Measurements from ENCODE around the gene ARID1B.

DNA sequence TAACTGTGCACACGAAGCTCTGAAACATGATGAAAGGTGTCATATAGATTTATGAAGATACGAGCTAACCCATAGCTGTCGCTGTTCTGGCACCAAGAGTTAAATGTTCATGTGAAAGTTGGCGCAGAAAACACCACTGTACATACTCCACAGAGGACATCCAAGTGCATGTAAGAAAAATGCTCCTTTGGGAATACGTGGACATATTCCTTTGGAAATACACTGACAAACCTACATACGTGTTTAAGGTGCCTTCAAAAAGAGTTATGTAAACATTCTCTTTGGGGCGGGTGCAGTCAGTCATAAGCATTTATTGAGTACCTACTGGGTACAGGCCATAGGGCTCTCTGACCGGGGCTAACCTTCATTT is 723 bp upstream of the ARID1B start:
- TF ChIP-seq, protein P1, sequence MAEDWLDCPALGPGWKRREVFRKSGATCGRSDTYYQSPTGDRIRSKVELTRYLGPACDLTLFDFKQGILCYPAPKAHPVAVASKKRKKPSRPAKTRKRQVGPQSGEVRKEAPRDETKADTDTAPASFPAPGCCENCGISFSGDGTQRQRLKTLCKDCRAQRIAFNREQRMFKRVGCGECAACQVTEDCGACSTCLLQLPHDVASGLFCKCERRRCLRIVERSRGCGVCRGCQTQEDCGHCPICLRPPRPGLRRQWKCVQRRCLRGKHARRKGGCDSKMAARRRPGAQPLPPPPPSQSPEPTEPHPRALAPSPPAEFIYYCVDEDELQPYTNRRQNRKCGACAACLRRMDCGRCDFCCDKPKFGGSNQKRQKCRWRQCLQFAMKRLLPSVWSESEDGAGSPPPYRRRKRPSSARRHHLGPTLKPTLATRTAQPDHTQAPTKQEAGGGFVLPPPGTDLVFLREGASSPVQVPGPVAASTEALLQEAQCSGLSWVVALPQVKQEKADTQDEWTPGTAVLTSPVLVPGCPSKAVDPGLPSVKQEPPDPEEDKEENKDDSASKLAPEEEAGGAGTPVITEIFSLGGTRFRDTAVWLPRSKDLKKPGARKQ (CRISPR knock-in tag; IDR thresholded peaks at IDR 0.05): no peak
- no peak for TF ChIP-seq JUN (IDR thresholded peaks at IDR 0.05; ENCODE audit: borderline replicate concordance, low read depth, low read length)
- TF ChIP-seq JUN (CRISPR knock-in tag; IDR thresholded peaks at IDR 0.05; ENCODE audit: borderline replicate concordance): no peak
- no peak for TF ChIP-seq NR2C2 (CRISPR knock-in tag; IDR thresholded peaks at IDR 0.05)
- TF ChIP-seq NR2C2 (tag; IDR thresholded peaks at IDR 0.05): 0 out of 2 replicates have a peak, but pooled peaks have one; percentile 23
- TF ChIP-seq, protein P2, sequence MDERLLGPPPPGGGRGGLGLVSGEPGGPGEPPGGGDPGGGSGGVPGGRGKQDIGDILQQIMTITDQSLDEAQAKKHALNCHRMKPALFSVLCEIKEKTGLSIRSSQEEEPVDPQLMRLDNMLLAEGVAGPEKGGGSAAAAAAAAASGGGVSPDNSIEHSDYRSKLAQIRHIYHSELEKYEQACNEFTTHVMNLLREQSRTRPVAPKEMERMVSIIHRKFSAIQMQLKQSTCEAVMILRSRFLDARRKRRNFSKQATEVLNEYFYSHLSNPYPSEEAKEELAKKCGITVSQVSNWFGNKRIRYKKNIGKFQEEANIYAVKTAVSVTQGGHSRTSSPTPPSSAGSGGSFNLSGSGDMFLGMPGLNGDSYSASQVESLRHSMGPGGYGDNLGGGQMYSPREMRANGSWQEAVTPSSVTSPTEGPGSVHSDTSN (CRISPR knock-in tag; IDR thresholded peaks at IDR 0.05; ENCODE audit: low read depth): no peak
- TF ChIP-seq, protein P2 (tag; conservative IDR thresholded peaks at IDR 0.05; ENCODE audit: low read depth): peak; percentile 93
- TF ChIP-seq MGA (IDR thresholded peaks at IDR 0.05): 0 out of 2 replicates have a peak, but pooled peaks have one; percentile 24
